BE2C (cell line): Measurements from ENCODE around the gene P2RY11.

Experiments
- DNase-seq: peaks from one replicate; pipeline ENCODE4 v3.0.0-alpha.2; 2020
- H3K27me3 ChIP-seq: fragments of 250-450 bp; sonication (Bioruptor Pico); 2 replicates; pipeline ENCODE4 v1.5.1; 2020; ENCODE audit warnings: mild to moderate bottlenecking
- H3K36me3 ChIP-seq: fragments of 250-450 bp; sonication (Bioruptor Pico); 2 replicates; pipeline ENCODE4 v1.5.1; 2020; ENCODE audit warnings: mild to moderate bottlenecking
- H3K4me1 ChIP-seq: fragments of 250-450 bp; sonication (Bioruptor Pico); 2 replicates; pipeline ENCODE4 v1.5.1; 2020
- H3K4me3 ChIP-seq: 2 replicates; pipeline ENCODE4 v1.5.1; 2011; ENCODE audit warnings: low read depth, low read length
- H3K9me3 ChIP-seq: fragments of 250-450 bp; sonication (Bioruptor Pico); 2 replicates; pipeline ENCODE4 v1.5.1; 2020
- CTCF ChIP-seq: IDR thresholded peaks from 2 replicates; pipeline ENCODE4 v1.5.1; 2012; ENCODE audit warnings: mild to moderate bottlenecking, low read depth, low read length

The P2RY11 gene

GRCh38 chr19:10085641-10086590, 25.6 kb upstream of the P2RY11 start, which contains the start of gene SHFL:
Gene SHFL (plus strand): TSS chr19:10086317. CDS start chr19:10086428, 111 bp downstream.
- peaks cover 29% of the 10 kb centered on the region for H3K27me3 ChIP-seq
- no peaks in the 10 kb centered on the region for H3K36me3 ChIP-seq
- TF ChIP-seq CTCF: no peak
- H3K9me3 ChIP-seq: no peaks in the 10 kb centered on the region
- no peaks in the 10 kb centered on the region for H3K4me1 ChIP-seq
- H3K4me3 ChIP-seq: peak within 1 kb of the TSS; percentile 58
- no peak for DNase-seq

- no peaks in the 10 kb centered on the region for H3K36me3 ChIP-seq
- TF ChIP-seq CTCF: no peak
- H3K27me3 ChIP-seq: peaks cover 29% of the 10 kb centered on the region
- no peak for DNase-seq
- H3K9me3 ChIP-seq: no peaks in the 10 kb centered on the region
- H3K4me1 ChIP-seq: no peaks in the 10 kb centered on the region
- H3K4me3 ChIP-seq: peak overlapping the region; percentile 58
Measured at GRCh38 chr19:10086591-10087192, 24.8 kb upstream of the P2RY11 start.

GRCh38 chr19:10087296-10088061, 24.0 kb upstream of the P2RY11 start:
- DNase-seq: no peak
- Histone ChIP-seq H3K27me3 (peaks cover 28% of the 10 kb centered on the region), H3K4me1 (no peaks in the 10 kb centered on the region), H3K4me3 (no peak overlapping the region), H3K36me3 (no peaks in the 10 kb centered on the region), H3K9me3 (no peaks in the 10 kb centered on the region)
- TF ChIP-seq CTCF: no peak

- TF ChIP-seq CTCF: no peak
- Histone ChIP-seq H3K4me1 (no peaks in the 10 kb centered on the region), H3K27me3 (peaks cover 17% of the 10 kb centered on the region)
Measured at GRCh38 chr19:10088949-10089554, 22.4 kb upstream of the P2RY11 start.

GRCh38 chr19:10089801-10090375, 21.6 kb upstream of the P2RY11 start:
- Histone ChIP-seq H3K4me3 (no peak overlapping the region), H3K27me3 (peaks cover 17% of the 10 kb centered on the region), H3K36me3 (no peaks in the 10 kb centered on the region), H3K9me3 (no peaks in the 10 kb centered on the region), H3K4me1 (no peaks in the 10 kb centered on the region)
- TF ChIP-seq CTCF: no peak
- DNase-seq: no peak

More at GRCh38 chr19:10088949-10089554, 22.4 kb upstream of the P2RY11 start:
- no peaks in the 10 kb centered on the region for H3K9me3 ChIP-seq
- no peak for DNase-seq
- no peak overlapping the region for H3K4me3 ChIP-seq
- no peaks in the 10 kb centered on the region for H3K36me3 ChIP-seq
